Stimulated activated CD8-positive, alpha-beta memory T cell treated with anti-CD3 and anti-CD28 coated beads, Interleukin-15, amount 100 ng/mL, for 4 hours (primary cell): Measurements from ENCODE around the gene IGFL4.

Source experiments
- DNase-seq, 2 donors: peaks; one replicate each; pipeline ENCODE4 v3.0.0-alpha.2; 2020; ENCODE audit warnings: low read depth in 2 of 2

IGFL4 gene

GRCh38 chr19:46063201-46063600 is 22.4 kb upstream of the IGFL4 start:
- no peak for DNase-seq

DNA sequence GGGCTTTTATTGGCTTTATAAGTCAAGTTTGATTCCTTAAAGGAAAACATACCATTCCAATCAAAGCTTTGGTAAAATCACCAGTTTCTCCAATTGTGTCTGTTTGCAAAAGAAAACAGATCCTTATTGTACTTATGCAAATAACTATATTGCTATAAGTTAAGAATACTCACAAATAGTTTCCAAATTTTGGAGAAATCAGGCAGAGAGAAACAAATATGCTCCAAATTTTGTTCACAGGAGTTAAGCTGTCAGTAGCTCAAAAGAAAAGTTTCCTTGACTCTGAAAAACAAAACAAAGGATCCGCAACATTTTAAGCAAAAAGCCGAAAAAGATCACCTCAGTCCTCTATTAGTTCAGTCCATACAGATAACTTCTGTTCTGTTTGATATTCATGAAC is 19.2 kb upstream of the IGFL4 start:
- no peak for DNase-seq

DNA sequence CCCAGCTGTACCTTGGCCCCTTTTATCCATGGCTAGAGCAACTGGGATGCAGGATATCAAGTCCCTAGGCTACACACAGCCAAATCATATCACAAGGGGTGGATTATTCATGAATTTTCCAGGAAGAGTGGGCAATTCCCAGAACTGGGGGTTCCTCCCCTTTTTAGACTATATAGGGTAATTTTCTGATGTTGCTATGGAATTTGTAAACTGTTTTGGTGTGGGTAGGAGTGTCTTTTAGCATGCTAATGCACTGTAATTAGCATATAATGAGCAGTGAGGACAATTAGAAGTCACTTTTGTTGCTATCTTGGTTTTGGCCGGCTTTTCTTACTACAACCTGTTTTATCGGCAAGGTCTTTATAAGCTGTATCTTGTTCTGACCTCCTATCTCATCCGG is 18.0 kb upstream of the IGFL4 start:
- no peak for DNase-seq

- no peak for DNase-seq
Measured at GRCh38 chr19:46056536-46056935, 15.7 kb upstream of the IGFL4 start.

DNA sequence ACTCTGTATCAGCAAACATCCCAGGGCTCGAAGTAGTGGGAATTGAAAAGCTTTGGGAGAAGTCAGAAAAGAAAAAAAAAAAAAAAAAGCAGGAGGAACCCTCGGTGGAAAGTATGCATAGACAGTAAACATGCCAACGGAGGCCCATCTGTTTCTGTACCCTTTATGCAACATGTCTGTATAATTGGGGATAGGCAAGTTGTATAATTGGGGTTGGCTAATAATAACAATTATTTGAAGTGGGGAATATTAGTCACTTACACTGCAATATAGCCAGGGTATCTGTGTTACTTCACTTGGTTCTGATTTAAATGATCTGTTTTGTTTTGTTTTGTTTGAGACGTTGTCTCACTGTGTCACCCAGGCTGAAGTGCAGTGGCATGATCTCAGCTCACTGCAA is 12.1 kb upstream of the IGFL4 start:
- no peak for DNase-seq

DNA sequence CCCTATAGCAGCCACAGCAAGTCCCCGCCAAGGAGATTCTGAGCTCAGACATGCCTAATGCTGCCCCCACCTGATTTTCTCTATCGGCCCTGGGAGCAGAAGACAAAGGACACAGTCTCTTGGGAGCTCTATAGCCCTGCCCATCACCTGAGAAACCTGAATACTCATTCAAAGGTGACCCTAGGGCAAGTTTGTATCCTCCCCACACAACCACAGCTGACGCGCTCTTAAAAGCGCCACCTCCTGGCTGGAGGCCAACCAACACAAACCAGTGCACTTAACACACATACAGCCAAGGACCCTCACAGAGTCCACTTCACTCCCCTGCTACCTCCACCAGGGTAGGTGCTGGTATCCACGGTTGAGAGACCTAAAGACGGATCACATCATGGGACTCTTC is 8.8 kb upstream of the IGFL4 start:
- no peak for DNase-seq

- no peak for DNase-seq
Measured at GRCh38 chr19:46043519-46043918, 2.7 kb upstream of the IGFL4 start.

- DNase-seq: no peak
Measured at GRCh38 chr19:46042252-46042883, 1.6 kb upstream of the IGFL4 start.

DNA sequence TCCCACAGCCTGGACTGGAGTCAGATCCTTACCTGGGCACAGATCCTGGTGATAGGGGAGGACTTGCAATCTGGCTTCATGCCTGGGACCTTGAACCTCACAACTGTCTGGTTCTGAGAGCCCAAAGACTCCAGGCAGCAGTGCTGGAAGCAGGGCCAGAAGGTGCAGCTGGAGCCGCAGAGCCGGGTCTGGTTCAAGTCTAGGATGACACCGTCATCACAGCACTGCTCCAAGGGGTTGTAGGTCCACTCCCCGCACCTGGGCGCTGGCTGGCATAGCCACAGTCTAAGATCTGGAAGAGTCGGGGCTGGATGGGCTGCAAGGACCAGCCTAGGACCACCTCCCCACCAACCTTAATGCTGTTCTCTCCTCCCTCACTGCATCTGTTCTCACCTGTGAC is 677 bp downstream of the IGFL4 start:
- DNase-seq: no peak

DNA sequence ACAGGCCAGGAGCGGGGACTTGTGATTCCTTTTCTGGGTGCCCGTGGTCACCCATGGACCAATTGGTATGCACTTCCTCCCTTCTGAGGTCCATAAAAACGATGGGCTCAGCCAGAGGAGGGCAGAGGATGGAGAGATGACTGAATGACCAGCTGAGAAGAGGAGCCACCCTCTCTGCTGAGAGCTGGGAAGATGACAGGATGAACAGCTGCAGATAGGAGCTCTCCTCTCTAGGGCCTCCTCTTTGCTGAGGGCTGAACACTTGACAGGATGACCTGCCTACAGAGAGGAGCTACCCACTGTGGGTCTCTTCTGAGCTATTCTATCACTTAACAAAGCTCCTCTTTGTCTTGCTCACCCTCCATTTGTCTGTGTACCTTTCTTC is 4.1 kb downstream of the IGFL4 start:
- DNase-seq: no peak

DNA sequence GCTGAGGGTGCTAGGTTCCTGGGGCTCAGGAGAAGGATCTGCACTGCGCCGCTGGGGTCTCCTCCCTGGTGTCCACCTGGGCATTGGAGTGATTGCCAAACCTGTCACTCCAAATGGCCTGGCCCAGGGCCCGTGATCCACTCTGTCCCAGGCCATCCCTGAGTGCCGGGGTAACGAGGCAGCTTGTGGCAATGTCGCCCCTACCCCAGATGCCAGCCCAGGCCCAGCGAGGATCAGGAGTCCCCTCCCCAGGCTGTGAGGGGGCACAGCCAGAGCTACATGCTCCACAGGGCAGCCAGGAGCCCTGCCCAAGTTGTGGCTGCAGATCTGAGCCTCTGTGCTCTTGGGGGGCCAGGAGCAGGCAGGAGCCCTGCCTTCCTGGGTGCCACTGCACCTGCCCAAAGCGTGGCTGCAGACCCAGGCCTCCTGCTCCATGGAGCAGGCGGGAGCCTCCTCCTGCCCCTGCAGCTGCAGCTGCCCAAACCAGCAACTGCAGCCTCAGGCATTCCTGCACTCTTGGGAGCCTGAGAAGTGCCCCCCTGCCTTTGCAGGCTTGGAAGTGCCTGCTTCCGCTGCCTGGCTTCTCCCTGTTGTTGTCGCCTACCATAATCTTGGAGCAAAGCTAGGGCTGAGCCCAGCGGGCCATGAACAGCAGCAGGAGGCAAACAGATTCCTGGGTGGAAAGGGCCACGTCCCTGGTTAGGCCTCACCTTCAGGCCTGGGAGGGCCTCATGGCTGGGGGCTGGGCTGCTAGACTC is 4.6 kb downstream of the IGFL4 start:
- DNase-seq: no peak

GRCh38 chr19:46035546-46035945 is 5.3 kb downstream of the IGFL4 start:
- no peak for DNase-seq

GRCh38 chr19:46033401-46033800 is 7.4 kb downstream of the IGFL4 start:
- DNase-seq: no peak

- no peak for DNase-seq
Measured at GRCh38 chr19:46032597-46033025, 8.2 kb downstream of the IGFL4 start.

- DNase-seq: no peak
Measured at GRCh38 chr19:46031781-46032596, 8.8 kb downstream of the IGFL4 start.

GRCh38 chr19:46030812-46031550 is 9.8 kb downstream of the IGFL4 start:
- DNase-seq: no peak

DNA sequence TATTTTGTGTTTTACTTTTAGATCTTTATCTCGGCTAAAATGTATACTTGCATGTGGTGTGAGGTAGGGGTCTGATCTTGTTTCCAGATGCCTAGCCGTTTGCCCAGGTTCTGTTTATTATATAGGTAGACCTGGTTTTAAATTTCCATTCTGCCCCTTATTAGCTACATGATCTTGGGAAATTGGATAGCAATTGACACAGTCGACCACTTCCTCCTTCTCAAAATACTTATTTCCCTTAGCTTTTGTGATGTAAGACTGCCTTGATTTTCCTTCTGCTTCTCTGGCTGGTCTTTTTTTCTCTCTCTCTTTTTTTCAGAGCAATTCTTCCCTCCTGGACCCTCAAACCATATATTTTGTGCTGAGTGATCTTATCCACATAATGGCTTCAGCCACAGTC is 15.0 kb downstream of the IGFL4 start:
- DNase-seq: no peak

- DNase-seq: no peak
Measured at GRCh38 chr19:46023311-46023779, 17.5 kb downstream of the IGFL4 start.

DNA sequence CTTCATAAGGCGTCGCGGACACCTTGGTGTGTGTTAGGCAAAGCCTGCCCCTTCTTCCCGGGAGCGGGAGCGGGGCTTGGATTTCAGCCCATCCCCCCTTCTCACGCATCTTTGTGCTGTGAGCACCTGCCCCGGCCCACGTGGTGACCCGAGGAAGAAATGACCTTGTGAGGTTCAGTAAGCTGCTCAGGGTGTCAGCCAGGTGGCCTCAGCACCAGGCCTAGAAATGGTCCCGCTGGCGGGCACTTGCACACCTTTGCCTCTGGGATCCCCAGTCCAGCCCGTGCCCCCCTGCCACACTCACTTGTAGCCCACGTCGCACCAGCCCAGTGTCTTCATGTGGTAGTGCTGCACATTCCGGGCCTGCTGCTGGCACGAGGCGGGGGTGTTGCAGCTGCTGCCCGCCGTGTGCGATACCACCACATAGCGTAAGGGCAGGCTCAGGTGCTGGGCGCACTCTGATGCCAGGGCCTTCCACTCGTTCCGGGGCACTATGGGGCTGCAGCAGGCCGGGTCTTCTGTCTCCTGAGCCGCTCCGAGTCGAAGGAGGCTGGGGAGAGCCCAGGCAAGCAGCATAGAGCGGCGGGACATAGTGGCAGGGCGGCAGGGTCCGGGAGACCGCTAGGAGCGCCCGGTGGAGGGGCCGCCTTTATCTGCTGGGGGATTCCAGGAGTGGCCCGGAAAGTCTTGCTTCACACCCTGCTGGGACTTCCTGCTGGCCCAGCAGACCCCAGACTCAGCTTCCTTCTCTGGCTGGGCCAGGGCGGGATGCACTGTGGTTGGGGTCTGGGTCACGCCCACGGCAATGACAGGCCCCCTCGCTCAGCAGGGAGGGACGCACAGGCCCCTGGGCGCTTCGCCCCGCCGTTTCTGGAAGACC is 18.1 kb downstream of the IGFL4 start, which contains the start of gene PGLYRP1:
TSS of gene PGLYRP1 (minus strand) at position 623 of the 880 bp plus-strand sequence. CDS start at position 591, 32 bp downstream.
- no peak for DNase-seq

DNA sequence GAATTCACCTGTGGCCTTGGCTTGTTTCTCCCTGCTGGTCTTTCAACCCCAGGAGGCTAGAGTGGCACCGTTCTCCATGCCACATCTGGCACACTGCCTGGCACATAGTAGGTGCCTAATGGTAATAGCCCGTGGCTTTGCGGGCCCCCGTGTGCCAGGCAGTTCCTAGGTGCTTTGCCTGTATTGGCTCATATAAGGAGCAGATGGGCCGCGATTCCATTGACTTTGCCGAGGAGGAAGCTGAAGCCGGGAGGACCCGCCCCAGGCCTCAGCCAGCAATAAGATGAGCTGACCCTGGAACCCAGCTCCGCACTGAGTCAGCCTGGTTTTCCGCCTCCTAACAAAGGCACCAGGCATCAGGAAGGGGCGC is 18.8 kb downstream of the IGFL4 start:
- no peak for DNase-seq

- no peak for DNase-seq
Measured at GRCh38 chr19:46021531-46022041, 19.2 kb downstream of the IGFL4 start.
